ENCODE data around the gene TBC1D23.
"Not testable (repeated sequence)": the region's sequence is repeated elsewhere in the genome, so short reads cannot be mapped to it uniquely, and the experiment has no call there.

The TBC1D23 gene

GRCh38 chr3:100226712-100227429 is 33.9 kb upstream of the TBC1D23 start:
- TF ChIP-seq CTCF (conservative IDR thresholded peaks at IDR 0.05) (no peak), ZFX (IDR thresholded peaks at IDR 0.05) (no peak)
- H3K27ac ChIP-seq = no peak overlapping the region

- TF ChIP-seq ZFX (IDR thresholded peaks at IDR 0.05) (no peak), CTCF (conservative IDR thresholded peaks at IDR 0.05) (no peak)
- no peak overlapping the region for H3K27ac ChIP-seq
These were observed 33.3 kb upstream of the TBC1D23 start for GRCh38 chr3:100227511-100227921.

- TF ChIP-seq CTCF (conservative IDR thresholded peaks at IDR 0.05) (no peak), ZFX (IDR thresholded peaks at IDR 0.05) (no peak)
- no peak overlapping the region for H3K27ac ChIP-seq
These were observed 32.5 kb upstream of the TBC1D23 start for GRCh38 chr3:100228247-100228646.

GRCh38 chr3:100229188-100229587 is 31.6 kb upstream of the TBC1D23 start:
- H3K27ac ChIP-seq = not testable (repeated sequence)

GRCh38 chr3:100230710-100231109 is 30.1 kb upstream of the TBC1D23 start:
- TF ChIP-seq ZFX (IDR thresholded peaks at IDR 0.05) = no peak
- TF ChIP-seq CTCF (conservative IDR thresholded peaks at IDR 0.05) = no peak
- no peak overlapping the region for H3K27ac ChIP-seq

GRCh38 chr3:100231668-100232067 is 29.1 kb upstream of the TBC1D23 start:
- H3K27ac ChIP-seq = no peak overlapping the region
- TF ChIP-seq CTCF (conservative IDR thresholded peaks at IDR 0.05) (no peak), ZFX (IDR thresholded peaks at IDR 0.05) (no peak)

- no peak overlapping the region for H3K27ac ChIP-seq
- TF ChIP-seq ZFX (IDR thresholded peaks at IDR 0.05) = no peak
- TF ChIP-seq CTCF (conservative IDR thresholded peaks at IDR 0.05) = no peak
These were observed 26.4 kb upstream of the TBC1D23 start for GRCh38 chr3:100234364-100234763.

GRCh38 chr3:100238599-100238998 is 22.2 kb upstream of the TBC1D23 start:
- no peak overlapping the region for H3K27ac ChIP-seq
- TF ChIP-seq ZFX (IDR thresholded peaks at IDR 0.05) (no peak), CTCF (conservative IDR thresholded peaks at IDR 0.05) (no peak)

GRCh38 chr3:100242471-100242870 is 18.3 kb upstream of the TBC1D23 start:
- not testable (repeated sequence) for H3K27ac ChIP-seq

All from C4-2B (cell line).